HCT116 (cell line): ENCODE results near the gene DYNC2H1. TPM values are rescaled to one million over a fixed set of nuclear protein-coding genes. Genes with fewer than 3 reads are reported as not detected.

Experiments used
- ATAC-seq: fragments of 200-7000 bp; cut with Tn5 transposase; 2 replicates; pipeline ENCODE4 v1.9.1; 2020; ENCODE audit warnings: mild to moderate bottlenecking, moderate library complexity
- BruUV-seq: library from RNA; stranded (reverse); fragments of 400-500 nt; replicated peaks from 2 replicates; lab custom pipeline; 2021; lab: Mats Ljungman, UMichigan
- CTCF ChIA-PET: fragments of 300-600 bp; sonication (Branson Sonifier 250); formaldehyde crosslinking; loops from one replicate; lab custom pipeline; 2021; ENCODE audit warnings: antibody characterized with exemption; lab: Charles Lee
- POLR2A ChIA-PET: fragments of 300-600, 350-600 bp; sonication (Branson Sonifier 250); formaldehyde crosslinking; loops from one replicate; lab custom pipeline; 2021; ENCODE audit warnings: antibody characterized with exemption; lab: Charles Lee
- RAD21 ChIA-PET, 2 experiments: fragments of 300-600 bp; sonication (Branson Sonifier 250); formaldehyde crosslinking; loops; one replicate each; lab custom pipeline; 2023; ENCODE audit warnings: low total read pairs in 2 of 2; ENCODE audit not compliant: uncharacterized antibody in 2 of 2, unreplicated experiment in 2 of 2, low non-redundant PET in 1 of 2; lab: Charles Lee
- DNase-seq: peaks from one replicate; pipeline ENCODE4 v3.0.0-alpha.2; 2010; ENCODE audit warnings: low read depth, low spot score
- H2AFZ ChIP-seq: fragments of 200-600 bp; shearing (Covaris generic), sonication (generic); 2 replicates; pipeline ENCODE4 v1.6.1; 2017; ENCODE audit warnings: low read depth, mixed run types, mixed read lengths, antibody characterized with exemption, low read length; ENCODE audit not compliant: poor library complexity, severe bottlenecking
- H3K27ac ChIP-seq: 2 replicates; pipeline ENCODE4 v1.5.1; 2012; ENCODE audit warnings: low read depth, low read length
- H3K27me3 ChIP-seq: fragments of 200-600 bp; sonication (generic); 2 replicates; pipeline ENCODE4 v1.6.1; 2016; ENCODE audit warnings: mixed run types, low read length, mixed read lengths; ENCODE audit not compliant: insufficient read depth
- H3K36me3 ChIP-seq, 2 experiments: fragments of 200-500 bp in 1 of 2; fragments of 200-600 bp in 1 of 2; sonication (Bioruptor generic) in 1 of 2; sonication (generic) in 1 of 2; 2 replicates each; pipeline versions ENCODE4 v1.5.1 to v1.6.1; 2014 to 2016; ENCODE audit warnings: low read length in 2 of 2, inconsistent platforms in 1 of 2, mixed read lengths in 1 of 2, mixed run types in 1 of 2; ENCODE audit not compliant: insufficient read depth in 2 of 2, control insufficient read depth in 1 of 2
- H3K4me1 ChIP-seq, 2 experiments: fragments of 200-600 bp in 1 of 2; sonication (generic) in 1 of 2; 2 replicates each; pipeline versions ENCODE4 v1.5.1 to v1.6.1; 2012 to 2017; ENCODE audit warnings: low read length in 2 of 2, inconsistent platforms in 1 of 2, mild to moderate bottlenecking in 1 of 2, mixed read lengths in 1 of 2, mixed run types in 1 of 2, moderate library complexity in 1 of 2; ENCODE audit not compliant: insufficient read depth in 2 of 2, control insufficient read depth in 1 of 2
- H3K4me2 ChIP-seq: fragments of 200-600 bp; sonication (generic); 2 replicates; pipeline ENCODE4 v1.6.1; 2017; ENCODE audit warnings: mixed run types, low read length, mixed read lengths
- H3K4me3 ChIP-seq, 2 experiments: fragments of 200-600 bp in 1 of 2; sonication (generic) in 1 of 2; replicated peaks in 1 of 2; 2 replicates each; pipeline ENCODE4 v1.5.1; 2011 to 2016; ENCODE audit warnings: low read length in 2 of 2, control low read depth in 1 of 2, low read depth in 1 of 2, mild to moderate bottlenecking in 1 of 2, mixed read lengths in 1 of 2, mixed run types in 1 of 2
- H3K79me2 ChIP-seq: fragments of 200-600 bp; sonication (generic); 2 replicates; pipeline ENCODE4 v1.6.1; 2017; ENCODE audit warnings: mild to moderate bottlenecking, mixed run types, low read length, moderate library complexity, mixed read lengths; ENCODE audit not compliant: insufficient read depth
- H3K9ac ChIP-seq: fragments of 200-600 bp; sonication (generic); 2 replicates; pipeline ENCODE4 v1.6.1; 2016; ENCODE audit warnings: low read length, mixed read lengths
- H3K9me2 ChIP-seq: fragments of 200-600 bp; sonication (generic), shearing (Covaris generic); 2 replicates; pipeline ENCODE4 v1.6.1; 2017; ENCODE audit warnings: mixed run types, mild to moderate bottlenecking, moderate library complexity; ENCODE audit not compliant: insufficient read depth
- H3K9me3 ChIP-seq, 2 experiments: fragments of 200-500 bp in 1 of 2; fragments of 200-600 bp in 1 of 2; sonication (Bioruptor generic) in 1 of 2; sonication (generic) in 1 of 2; 2 replicates each; pipeline ENCODE4 v1.6.1; 2014 to 2017; ENCODE audit warnings: low read length in 2 of 2, mixed read lengths in 2 of 2, inconsistent platforms in 1 of 2, low read depth in 1 of 2, mild to moderate bottlenecking in 1 of 2, mixed run types in 1 of 2, moderate library complexity in 1 of 2; ENCODE audit not compliant: control insufficient read depth in 1 of 2, insufficient read depth in 1 of 2
- H4K20me1 ChIP-seq: fragments of 200-600 bp; sonication (generic), shearing (Covaris generic); 2 replicates; pipeline ENCODE4 v1.6.1; 2017; ENCODE audit warnings: mixed run types, mild to moderate bottlenecking, moderate library complexity; ENCODE audit not compliant: insufficient read depth
- ATF3 ChIP-seq: IDR thresholded peaks from 2 replicates; pipeline ENCODE4 v1.6.1; 2012
- CBX3 ChIP-seq: IDR thresholded peaks from 2 replicates; pipeline ENCODE4 v1.6.1; 2012; ENCODE audit warnings: low read depth
- CEBPB ChIP-seq: IDR thresholded peaks from 2 replicates; pipeline ENCODE4 v1.6.1; 2012; ENCODE audit warnings: low read depth
- CTCF ChIP-seq, 3 experiments: fragments of 200-600 bp in 1 of 3; sonication (generic) in 1 of 3; IDR thresholded peaks in 2 of 3; conservative IDR thresholded peaks in 1 of 3; 2 replicates each; pipeline ENCODE4 v1.5.1; 2012 to 2017; ENCODE audit warnings: low read depth in 2 of 3, low read length in 2 of 3, antibody characterized with exemption in 1 of 3, borderline replicate concordance in 1 of 3, control low read depth in 1 of 3, mild to moderate bottlenecking in 1 of 3, mixed read lengths in 1 of 3, mixed run types in 1 of 3, moderate library complexity in 1 of 3; ENCODE audit not compliant: insufficient read depth in 1 of 3
- EGR1 ChIP-seq: IDR thresholded peaks from 2 replicates; pipeline ENCODE4 v1.6.1; 2012; ENCODE audit warnings: low read depth
- EZH2phosphoT487 ChIP-seq: fragments of 200-600 bp; IDR thresholded peaks from 2 replicates; pipeline ENCODE4 v1.6.1; 2018; ENCODE audit warnings: antibody characterized with exemption, borderline replicate concordance
- MAX ChIP-seq: IDR thresholded peaks from 2 replicates; pipeline ENCODE4 v1.6.1; 2012
- POLR2A ChIP-seq: IDR thresholded peaks from 2 replicates; pipeline ENCODE4 v1.7.0; 2011; ENCODE audit warnings: borderline replicate concordance; ENCODE audit not compliant: insufficient read depth, insufficient read length; ENCODE audit errors: extremely low read depth
- POLR2AphosphoS5 ChIP-seq: IDR thresholded peaks from 2 replicates; pipeline ENCODE4 v1.6.1; 2011; ENCODE audit warnings: mild to moderate bottlenecking, low read depth, low read length, moderate library complexity
- RAD21 ChIP-seq: IDR thresholded peaks from 2 replicates; pipeline ENCODE4 v1.6.1; 2012; ENCODE audit warnings: low read depth, mild to moderate bottlenecking
- SIN3A ChIP-seq: IDR thresholded peaks from 2 replicates; pipeline ENCODE4 v1.6.1; 2012; ENCODE audit warnings: low read depth
- SP1 ChIP-seq: IDR thresholded peaks from 2 replicates; pipeline ENCODE4 v1.6.1; 2012; ENCODE audit warnings: low read depth
- SRF ChIP-seq: IDR thresholded peaks from 2 replicates; pipeline ENCODE4 v1.6.1; 2012; ENCODE audit warnings: low read depth
- TCF7L2 ChIP-seq: IDR thresholded peaks from 2 replicates; pipeline ENCODE4 v1.7.0; 2011; ENCODE audit warnings: borderline replicate concordance, inconsistent platforms; ENCODE audit not compliant: insufficient read depth, insufficient read length; ENCODE audit errors: extremely low read depth
- YY1 ChIP-seq: IDR thresholded peaks from 2 replicates; pipeline ENCODE4 v1.6.1; 2011; ENCODE audit warnings: low read length, low read depth, moderate library complexity, mild to moderate bottlenecking; ENCODE audit not compliant: insufficient replicate concordance; ENCODE audit errors: extremely low read depth
- ZBTB33 ChIP-seq: IDR thresholded peaks from 2 replicates; pipeline ENCODE4 v1.6.1; 2011; ENCODE audit warnings: mild to moderate bottlenecking, low read length, moderate library complexity; ENCODE audit not compliant: insufficient replicate concordance; ENCODE audit errors: extremely low read depth
- ZNF274 ChIP-seq: fragments of 200-500 bp; sonication (Bioruptor generic); IDR thresholded peaks from 2 replicates; pipeline ENCODE4 v1.6.1; 2014; ENCODE audit warnings: mild to moderate bottlenecking, low read depth, low read length, inconsistent platforms
- intact Hi-C: fragments of 100-400 bp; cut with micrococcal nuclease; formaldehyde crosslinking; loops from 2 replicates; pipeline ENCODE4 v1.10.0; 2022
- total RNA-seq: library from RNA; stranded (reverse); gene quantifications from one replicate; pipeline ENCODE4 v1.2.1, GENCODE V29; 2021; ENCODE audit not compliant: unreplicated experiment

DYNC2H1 gene
- total RNA-seq, 1 experiment from 2014 or later: 1.5 TPM

- TF ChIP-seq CTCF (IDR thresholded peaks at IDR 0.05 in 2 of 3, conservative IDR thresholded peaks at IDR 0.05 in 1 of 3; ENCODE audit: borderline replicate concordance in 1 of 3, insufficient read depth in 1 of 3, low read depth in 2 of 3, low read length in 2 of 3): no peak
- no peak for TF ChIP-seq TCF7L2
- no peak for TF ChIP-seq SIN3A
- no peak for TF ChIP-seq POLR2AphosphoS5
- TF ChIP-seq SP1: no peak
- no peak for TF ChIP-seq EGR1
- TF ChIP-seq, all 23 proteins: peak for 0
Observed at GRCh38 chr11:103398829-103399228, 289.6 kb downstream of the DYNC2H1 start (continued).

GRCh38 chr11:103406357-103406756, 297.1 kb downstream of the DYNC2H1 start:
- POLR2A ChIA-PET: no interaction called here
- TF ChIP-seq ZBTB33 (no peak), YY1 (no peak), ZNF274 (no peak), POLR2A (no peak), SP1 (no peak), SRF (no peak), CBX3 (no peak), RAD21 (no peak), ATF3 (no peak), CEBPB (no peak), CTCF (IDR thresholded peaks at IDR 0.05 in 2 of 3, conservative IDR thresholded peaks at IDR 0.05 in 1 of 3; ENCODE audit: borderline replicate concordance in 1 of 3, insufficient read depth in 1 of 3, low read depth in 2 of 3, low read length in 2 of 3) (no peak), MAX (no peak), EZH2phosphoT487 (no peak)

More at GRCh38 chr11:103406357-103406756, 297.1 kb downstream of the DYNC2H1 start:
- Histone ChIP-seq H3K4me1 (no peaks in the 10 kb centered on the region), H3K4me3 (no peak overlapping the region), H3K27me3 (no peaks in the 10 kb centered on the region), H3K36me3 (no peaks in the 10 kb centered on the region), H2AFZ (no peak overlapping the region), H3K9me2 (no peaks in the 10 kb centered on the region), H4K20me1 (no peaks in the 10 kb centered on the region), H3K9me3 (no peaks in the 10 kb centered on the region), H3K4me2 (no peak overlapping the region), H3K27ac (no peak overlapping the region), H3K9ac (no peak overlapping the region), H3K79me2 (no peaks in the 10 kb centered on the region)
- no TSS peak for BruUV-seq
- intact Hi-C loops: no loop called here
- no peak for ATAC-seq
- CTCF ChIA-PET: no interaction called here
- RAD21 ChIA-PET: no interaction called here
- DNase-seq: no peak
